HT-29 (cell line): ENCODE data around the gene KDM1B. TPM values are rescaled to one million over a fixed set of nuclear protein-coding genes. Genes with fewer than 3 reads are reported as not detected.
"Not testable (repeated sequence)": the region's sequence is repeated elsewhere in the genome, so short reads cannot be mapped to it uniquely, and the experiment has no call there.

ENCODE experiments used
- DNase-seq: peaks from one replicate; pipeline ENCODE4 v3.0.0-alpha.2; 2015; ENCODE audit warnings: low spot score
- total RNA-seq: library from RNA; depleted of rRNA; stranded (reverse); fragments of >200 nt; shearing (Covaris generic); gene quantifications from 2 replicates; pipeline ENCODE4 v1.2.3, GENCODE V29; 2014

KDM1B gene
- total RNA-seq, 1 experiment from 2014 or later: 12.0 TPM

- no peak for DNase-seq
Measured at GRCh38 chr6:18148304-18149025, 6.8 kb upstream of the KDM1B start.

- DNase-seq: not testable (repeated sequence)
Measured at GRCh38 chr6:18151391-18151790, 3.8 kb upstream of the KDM1B start.

DNA sequence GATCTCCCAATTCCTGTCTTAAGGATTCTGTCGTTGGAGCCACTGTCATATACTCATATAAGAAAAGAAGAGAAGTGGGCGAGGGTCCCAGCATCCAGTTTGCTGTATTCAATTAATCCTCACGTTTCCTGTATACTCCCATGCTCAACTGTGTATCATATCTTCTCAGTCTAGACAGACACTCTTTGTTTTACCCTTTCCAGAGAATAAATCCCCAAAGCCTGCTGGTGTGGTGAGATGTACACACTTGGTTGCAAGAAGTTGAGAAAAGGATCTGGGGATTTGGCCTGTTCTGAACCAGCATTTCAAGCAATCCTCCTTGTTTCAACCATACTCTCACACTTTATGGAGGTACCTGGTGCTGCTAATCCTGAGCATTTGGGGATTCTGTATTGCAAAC is 3.4 kb upstream of the KDM1B start:
- no peak for DNase-seq

GRCh38 chr6:18153311-18153703 is 1.9 kb upstream of the KDM1B start:
- DNase-seq: no peak

GRCh38 chr6:18154507-18155149 is 594 bp upstream of the KDM1B start, which contains the start of gene TPMT:
Gene TPMT, minus strand, starts transcription at chr6:18155077. Its CDS starts 5,950 bp downstream, at chr6:18149127.
- peak; percentile 91 for DNase-seq

GRCh38 chr6:18155864-18156421 is 721 bp downstream of the KDM1B start:
- peak; percentile 89 for DNase-seq

DNA sequence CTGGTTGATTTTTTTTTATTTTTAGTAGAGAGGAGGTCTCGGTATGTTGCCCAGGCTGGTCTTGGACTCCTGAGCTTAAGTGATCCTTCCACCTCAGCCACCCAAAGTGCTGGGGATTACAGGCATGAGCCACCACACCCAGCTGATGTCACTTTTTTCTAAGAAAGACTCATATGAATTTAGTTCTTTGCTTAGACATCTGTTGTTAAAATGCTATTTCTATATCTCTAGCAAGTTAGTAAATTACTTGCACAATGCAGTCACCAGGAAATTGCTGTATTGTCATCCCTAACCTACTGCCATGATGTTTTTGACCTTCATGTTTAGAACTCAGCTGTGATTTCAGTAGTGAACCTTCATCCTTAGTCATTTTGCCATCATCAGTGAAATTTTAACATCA is 5.7 kb downstream of the KDM1B start:
- DNase-seq: no peak

- DNase-seq: no peak
Measured at GRCh38 chr6:18161431-18161830, 6.2 kb downstream of the KDM1B start.

- DNase-seq: no peak
Measured at GRCh38 chr6:18162401-18162800, 7.2 kb downstream of the KDM1B start.

- no peak for DNase-seq
Measured at GRCh38 chr6:18165751-18166150, 10.5 kb downstream of the KDM1B start.

DNA sequence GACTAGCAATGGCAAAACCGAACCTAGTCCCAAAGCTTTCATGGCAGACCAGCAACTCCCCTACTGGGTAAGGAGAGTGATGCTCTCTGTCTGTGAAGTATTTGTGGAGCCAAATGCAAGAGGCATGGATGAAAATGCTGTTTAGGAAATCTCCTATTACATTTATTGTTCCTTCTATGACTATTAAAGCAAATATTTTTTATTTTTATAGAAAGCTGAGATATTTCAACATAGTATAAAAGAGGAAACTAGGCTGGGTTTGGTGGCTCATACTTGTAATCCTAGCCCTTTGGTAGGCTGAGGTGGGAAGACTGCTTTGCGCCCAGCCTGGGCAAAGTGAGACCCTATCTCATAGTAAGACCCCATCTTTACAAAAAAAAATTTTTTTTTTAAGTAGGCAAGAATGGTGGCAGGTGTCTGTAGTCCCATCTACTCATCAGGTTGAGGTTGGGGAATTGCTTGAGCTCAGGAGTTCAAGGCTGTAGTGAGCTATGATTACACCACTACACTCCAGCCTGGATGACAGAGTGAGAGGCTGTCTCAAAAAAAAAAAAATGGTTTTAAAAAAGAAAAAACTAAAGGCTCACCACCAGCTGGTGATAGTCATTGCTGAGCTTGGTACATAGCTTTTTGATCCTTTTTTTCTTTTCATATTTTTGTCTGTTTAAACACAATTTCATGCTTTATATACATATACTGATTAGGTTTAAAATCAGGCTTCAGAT is 11.3 kb downstream of the KDM1B start:
- no peak for DNase-seq

DNA sequence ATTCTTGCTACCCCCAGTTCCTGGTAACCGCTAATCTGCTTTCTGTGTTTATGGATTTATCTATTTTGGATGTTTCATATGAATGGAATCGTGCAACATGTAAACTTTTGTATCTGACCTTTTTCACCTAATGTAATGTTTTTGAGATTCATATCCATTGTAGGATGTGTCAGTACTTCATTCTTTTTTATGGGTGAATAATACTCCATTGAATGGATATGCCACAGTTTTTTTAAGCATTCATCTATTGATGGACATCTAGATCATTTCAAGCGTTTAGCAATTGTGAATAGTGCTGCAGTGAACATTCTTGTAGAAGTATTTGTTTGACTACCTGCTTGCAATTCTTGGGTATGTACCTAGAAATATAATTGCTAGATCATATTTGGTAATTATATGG is 13.0 kb downstream of the KDM1B start:
- DNase-seq: no peak

DNA sequence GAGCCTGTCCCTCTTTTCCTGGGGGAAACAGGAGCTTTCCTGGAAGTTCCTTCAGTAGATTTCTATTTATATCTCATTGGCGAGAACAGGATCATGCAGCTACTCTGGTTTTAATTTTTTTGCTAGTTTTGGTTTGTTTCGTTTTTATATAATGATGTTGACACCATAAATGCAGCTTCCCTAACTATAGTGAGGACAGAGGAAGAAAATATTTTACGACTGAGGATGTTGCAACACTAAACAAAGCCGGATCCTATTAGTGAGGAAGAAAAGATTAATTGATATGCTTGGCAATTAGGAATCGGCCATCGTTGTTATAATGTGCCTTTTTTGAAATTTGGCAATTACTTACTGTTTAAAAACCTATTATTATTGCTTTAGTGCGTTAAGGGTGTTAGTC is 16.6 kb downstream of the KDM1B start:
- no peak for DNase-seq

GRCh38 chr6:18176198-18176597 is 21.0 kb downstream of the KDM1B start:
- DNase-seq: not testable (repeated sequence)

- DNase-seq: no peak
Measured at GRCh38 chr6:18177286-18177965, 22.2 kb downstream of the KDM1B start.

DNA sequence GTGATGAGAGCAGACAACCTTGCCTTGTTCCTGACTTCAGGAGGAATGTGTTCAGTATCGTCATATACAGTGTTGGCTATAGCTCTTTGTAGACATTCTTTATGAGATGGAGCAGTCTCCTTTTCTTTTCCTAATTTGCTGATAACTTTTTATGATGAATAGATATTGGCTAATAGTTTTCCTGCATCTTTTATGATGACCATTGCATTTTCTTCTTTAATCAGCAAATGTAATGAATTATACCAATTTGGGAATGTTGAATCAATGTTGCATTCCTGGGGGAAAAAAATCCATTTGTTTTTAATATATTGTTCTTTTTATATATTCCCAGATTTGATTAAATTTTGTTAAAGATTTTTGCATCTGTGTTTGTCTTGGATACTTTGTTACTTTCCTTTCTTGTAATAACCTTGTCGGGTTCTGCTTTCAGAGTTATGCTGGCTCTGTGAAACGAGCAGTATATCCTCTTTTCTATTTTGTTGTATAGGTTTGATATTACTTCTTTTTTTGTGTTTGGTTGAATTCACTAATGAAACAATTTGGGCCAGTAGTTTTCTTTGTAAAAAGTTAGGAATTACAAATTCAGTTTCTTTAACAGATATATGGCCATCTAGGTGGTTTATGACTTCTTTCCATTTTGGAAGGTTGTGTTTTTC is 23.9 kb downstream of the KDM1B start:
- DNase-seq: no peak

- DNase-seq: no peak
Measured at GRCh38 chr6:18179770-18180356, 24.6 kb downstream of the KDM1B start.

GRCh38 chr6:18182568-18182967 is 27.3 kb downstream of the KDM1B start:
- no peak for DNase-seq

GRCh38 chr6:18183766-18184165 is 28.5 kb downstream of the KDM1B start:
- DNase-seq: no peak

DNA sequence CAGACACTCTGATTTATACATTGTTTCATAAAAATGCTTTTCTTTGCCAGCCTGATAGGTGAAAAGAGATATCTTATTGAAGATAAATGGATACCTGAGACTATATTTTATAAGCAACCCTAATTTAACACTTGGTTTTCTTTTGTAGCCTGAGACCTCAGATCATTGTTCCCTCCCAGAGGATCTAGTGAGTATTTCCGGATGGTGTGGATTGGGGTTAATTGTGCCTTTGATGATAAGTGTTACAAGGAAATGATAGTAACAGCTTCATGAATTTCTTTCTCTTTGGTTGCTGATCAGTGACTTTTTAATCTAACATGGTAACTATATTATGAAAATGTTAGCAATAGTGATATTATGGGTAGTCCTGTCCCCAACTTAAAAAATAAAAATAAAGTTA is 30.4 kb downstream of the KDM1B start:
- peak; percentile 23 for DNase-seq

GRCh38 chr6:18186033-18186432 is 30.8 kb downstream of the KDM1B start:
- DNase-seq: peak; percentile 39
